SHP77 treated with DMSO at 0.1 percent for 48 hours (cell line): ENCODE measurements around the gene CEP41.

ENCODE experiments used
- DNase-seq: peaks from one replicate; lab custom pipeline; 2025; lab: John Stamatoyannopoulos, UW

The CEP41 gene

GRCh38 chr7:130350945-130351790 is 89.6 kb downstream of the CEP41 start:
- DNase-seq: no peak

- no peak for DNase-seq
These were observed 90.7 kb downstream of the CEP41 start for GRCh38 chr7:130349911-130350782.

DNA sequence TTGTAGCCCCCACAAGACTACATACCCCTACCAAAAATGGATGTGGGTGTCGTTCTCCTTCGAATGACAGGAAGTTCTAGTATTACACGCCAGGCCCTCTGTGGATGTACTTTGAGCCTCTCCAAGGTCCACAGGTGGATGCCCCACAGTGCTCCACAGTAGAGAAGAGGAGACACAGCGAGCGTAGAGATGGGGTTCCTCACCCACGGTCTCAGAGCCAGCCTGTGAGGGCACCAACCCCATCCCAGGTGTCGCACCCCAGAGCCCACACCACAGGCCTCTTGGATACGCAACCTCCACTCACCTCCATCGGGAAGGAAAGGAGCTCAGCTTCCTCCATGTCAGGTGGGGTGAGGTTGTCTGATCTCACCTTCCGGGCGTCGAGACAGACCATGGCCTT is 93.9 kb downstream of the CEP41 start:
- no peak for DNase-seq

GRCh38 chr7:130346177-130346905 is 94.5 kb downstream of the CEP41 start:
- DNase-seq: no peak

DNA sequence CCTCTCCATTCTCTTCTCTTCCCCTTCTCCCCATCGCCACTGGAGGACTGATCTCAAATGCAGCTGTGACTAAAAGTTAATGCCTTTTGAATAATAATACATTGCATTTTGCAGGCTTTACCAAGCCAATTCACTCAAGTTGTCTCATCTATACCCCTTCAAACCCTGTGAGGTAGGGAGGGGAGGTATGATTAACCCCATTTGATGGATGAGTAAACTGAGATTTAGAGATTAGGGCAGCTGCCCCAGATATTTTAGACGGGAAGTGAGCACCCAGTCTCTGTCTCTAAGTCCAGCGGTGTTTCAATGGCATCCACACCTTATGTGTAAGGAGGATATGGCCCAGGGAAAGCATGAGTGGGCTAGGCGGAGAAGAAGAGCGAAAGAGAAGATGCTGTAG is 95.1 kb downstream of the CEP41 start:
- no peak for DNase-seq

GRCh38 chr7:130345136-130345535 is 95.7 kb downstream of the CEP41 start:
- no peak for DNase-seq

- DNase-seq: no peak
These were observed 96.4 kb downstream of the CEP41 start, which contains the start of gene CPA5 for GRCh38 chr7:130344271-130344866. CPA5 (plus strand) TSS chr7:130344816; CDS start chr7:130346486, 1,670 bp downstream.
